ENCODE data around the gene TMEM140.
A peak's percentile ranks its signal among the peaks of the same experiment; 100 is the strongest.
"Not testable (repeated sequence)": the region's sequence is repeated elsewhere in the genome, so short reads cannot be mapped to it uniquely, and the experiment has no call there.

Gene TMEM140

DNA sequence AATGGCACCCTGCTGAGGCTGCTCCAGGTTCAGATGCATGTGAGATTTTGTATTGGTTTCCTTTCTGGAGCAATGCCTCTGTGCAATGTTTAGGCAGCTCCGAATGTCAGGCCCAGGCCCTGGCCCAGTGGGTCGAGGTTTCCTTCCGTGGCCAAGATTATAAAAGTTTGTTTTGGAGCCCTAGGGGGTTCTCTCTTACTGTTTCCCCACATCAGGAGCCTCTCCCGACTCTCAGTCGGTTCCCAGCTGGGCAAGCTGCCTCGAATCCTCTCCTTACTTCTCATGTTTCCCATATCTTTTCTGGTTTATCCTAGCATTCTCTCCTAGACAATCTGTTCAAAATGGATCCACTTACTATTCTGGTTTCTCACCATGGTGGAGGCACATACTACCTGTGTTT is 11.0 kb downstream of the TMEM140 start:
- no peak for DNase-seq (ENCODE audit: low read depth in 2 of 2)

DNA sequence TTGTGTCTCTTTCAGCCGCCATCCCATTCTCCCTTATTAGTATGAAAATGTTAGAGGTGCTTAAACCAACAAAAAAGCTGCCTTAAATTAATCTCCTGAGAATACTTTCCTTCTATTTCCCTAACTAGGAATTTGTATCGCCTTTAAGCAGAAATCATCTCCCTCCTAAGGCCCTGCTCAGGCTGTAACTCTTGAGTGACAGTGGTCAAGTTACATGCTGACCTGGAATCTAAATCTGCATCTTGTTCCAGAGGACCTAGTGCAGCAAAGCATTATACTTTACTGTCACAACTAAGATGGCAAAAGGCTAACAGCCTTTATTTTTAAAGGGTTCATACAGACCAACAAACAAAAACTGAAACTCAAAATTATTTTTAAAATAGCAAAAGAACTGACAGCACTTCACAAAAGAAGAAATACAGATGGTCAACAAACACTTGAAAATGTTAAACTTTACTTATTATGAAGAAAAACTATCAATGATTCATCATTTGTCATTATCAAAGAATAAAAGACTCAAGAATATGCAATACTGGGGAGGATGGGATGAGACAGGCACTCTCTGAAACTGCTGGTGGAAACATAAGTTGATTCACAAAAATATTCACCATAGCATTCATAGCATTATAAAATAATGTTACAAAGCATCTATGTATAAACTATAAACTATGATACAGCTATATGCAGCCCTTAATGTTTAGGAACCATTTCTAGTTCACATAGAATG is 11.7 kb downstream of the TMEM140 start:
- no peak for DNase-seq (ENCODE audit: low read depth in 2 of 2)

DNA sequence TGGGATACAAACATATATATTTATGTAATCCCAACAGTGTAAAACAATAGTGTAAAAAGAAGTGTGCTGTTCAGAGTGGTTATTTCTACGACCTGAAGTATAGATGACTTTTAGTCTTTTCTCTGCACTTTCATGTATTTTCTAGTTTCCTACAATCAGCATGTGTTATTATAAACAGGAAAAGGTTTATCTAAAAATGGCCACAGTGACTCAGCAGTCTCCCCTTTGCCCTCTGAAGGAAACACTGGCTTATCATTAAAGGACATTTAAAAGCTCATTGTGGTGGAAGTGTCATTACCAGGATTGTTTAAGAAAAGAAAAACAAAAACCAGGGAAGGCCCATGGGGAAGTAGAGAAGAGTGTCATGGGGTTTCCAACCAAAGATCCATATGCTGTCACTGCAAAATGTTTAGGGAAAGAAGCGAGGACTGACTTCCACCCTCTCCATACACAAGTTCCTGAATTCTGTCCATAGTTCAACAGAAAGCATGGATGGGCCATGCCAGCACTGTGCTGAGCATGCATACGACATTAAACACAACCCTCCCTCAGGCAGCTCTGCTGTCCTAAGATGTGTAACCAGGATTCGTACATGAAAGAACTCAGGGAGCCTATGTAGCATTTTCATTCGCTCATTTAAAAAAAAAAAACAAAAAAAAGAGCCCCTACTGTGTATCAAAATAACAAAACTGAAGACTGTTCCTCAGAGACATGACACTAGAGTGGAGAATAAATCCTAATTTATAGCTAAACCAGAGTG is 12.4 kb downstream of the TMEM140 start:
- DNase-seq (ENCODE audit: low read depth in 2 of 2): no peak

DNA sequence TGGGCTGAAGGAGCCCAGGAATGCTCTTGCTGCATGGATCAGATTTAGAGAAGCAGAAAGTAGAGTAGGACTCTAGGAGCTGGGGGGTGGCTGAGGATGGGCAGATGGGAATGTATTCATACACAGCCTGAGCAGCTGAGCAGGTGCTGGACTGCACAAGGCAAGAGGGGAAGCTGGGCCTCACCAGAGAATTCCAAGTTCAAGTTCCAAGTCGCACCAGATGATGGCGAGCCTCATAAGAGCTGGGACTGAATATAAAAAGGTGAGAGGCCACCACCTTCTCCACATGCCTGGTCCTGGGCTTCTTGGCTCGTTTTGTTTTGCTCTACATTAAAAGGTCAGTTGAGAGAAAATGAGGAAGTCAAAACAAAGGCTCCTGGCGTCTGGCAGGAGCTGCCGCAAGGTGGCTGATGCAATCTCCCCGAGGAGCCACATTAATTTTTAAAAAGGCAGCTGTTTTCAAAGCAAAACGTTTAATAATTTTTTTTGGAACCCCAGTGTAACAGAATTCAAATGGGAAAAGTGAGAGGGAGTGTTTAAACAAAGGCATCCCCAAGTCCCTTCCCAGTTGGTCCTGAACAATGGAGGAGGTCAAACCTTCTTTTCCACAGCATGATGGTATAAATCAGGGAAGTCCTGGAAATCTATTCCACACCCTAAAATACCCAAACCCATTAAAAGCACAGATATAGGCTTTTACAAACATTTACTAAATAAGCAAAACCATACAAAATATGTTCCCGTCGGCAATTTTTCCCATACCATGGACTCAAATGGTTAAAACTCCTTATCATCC is 13.2 kb downstream of the TMEM140 start:
- no peak for DNase-seq (ENCODE audit: low read depth in 2 of 2)

DNA sequence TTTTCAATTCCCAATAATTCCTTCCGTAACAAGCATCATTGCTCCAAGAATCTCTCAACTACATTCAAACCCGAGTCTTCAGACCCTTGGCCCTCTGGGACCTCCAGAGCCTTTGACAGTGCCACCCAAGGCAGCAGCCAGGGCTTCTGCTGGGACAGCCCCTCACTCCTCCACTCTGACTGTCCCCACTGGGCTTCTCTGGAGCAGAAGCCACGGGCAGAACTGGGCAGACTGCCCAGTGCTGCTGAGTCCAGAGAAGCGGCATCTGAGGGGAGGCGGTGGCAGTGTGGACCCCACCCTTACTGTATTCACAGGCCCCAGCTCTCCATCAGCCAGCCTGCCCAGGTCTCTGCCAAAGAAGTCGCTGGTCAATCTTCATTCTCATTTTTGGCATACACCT is 13.8 kb downstream of the TMEM140 start:
- no peak for DNase-seq (ENCODE audit: low read depth in 2 of 2)

DNA sequence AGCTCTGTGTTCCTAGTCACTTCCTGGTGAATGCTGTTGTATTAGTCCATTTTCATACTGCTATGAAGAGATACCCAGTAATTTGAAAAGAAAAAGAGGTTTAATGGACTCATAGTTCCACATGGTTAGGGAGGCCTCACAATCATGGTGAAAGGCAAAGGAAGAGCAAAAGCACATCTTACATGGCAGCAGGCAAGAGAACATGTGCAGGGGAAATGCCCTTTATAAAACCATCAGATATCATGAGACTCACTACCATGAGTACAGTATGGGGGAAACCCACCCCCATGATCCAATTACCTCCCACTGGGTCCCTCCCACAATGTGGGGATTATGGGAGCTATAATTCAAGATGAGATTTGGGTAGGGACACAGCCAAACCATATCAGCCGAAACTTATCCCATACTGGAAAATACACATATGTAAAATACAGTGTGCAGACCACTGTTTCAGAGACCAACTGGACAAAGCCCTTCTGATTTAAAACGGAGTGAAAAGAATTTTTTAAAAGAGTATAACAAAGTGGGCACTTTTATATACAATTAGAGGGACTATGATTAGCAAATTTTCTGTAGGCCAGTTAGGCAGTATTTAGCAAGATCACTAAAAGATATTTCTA is 14.6 kb downstream of the TMEM140 start:
- no peak for DNase-seq (ENCODE audit: low read depth in 2 of 2)

DNA sequence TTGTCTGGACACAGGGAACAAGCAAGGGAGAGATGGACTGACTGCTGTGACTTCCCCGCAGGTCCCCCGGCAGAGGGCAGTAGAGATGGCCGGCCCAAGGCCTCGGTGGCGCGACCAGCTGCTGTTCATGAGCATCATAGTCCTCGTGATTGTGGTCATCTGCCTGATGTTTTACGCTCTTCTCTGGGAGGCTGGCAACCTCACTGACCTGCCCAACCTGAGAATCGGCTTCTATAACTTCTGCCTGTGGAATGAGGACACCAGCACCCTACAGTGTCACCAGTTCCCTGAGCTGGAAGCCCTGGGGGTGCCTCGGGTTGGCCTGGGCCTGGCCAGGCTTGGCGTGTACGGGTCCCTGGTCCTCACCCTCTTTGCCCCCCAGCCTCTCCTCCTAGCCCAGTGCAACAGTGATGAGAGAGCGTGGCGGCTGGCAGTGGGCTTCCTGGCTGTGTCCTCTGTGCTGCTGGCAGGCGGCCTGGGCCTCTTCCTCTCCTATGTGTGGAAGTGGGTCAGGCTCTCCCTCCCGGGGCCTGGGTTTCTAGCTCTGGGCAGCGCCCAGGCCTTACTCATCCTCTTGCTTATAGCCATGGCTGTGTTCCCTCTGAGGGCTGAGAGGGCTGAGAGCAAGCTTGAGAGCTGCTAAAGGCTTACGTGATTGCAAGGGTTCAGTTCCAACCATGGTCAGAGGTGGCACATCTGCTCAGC is 16.6 kb downstream of the TMEM140 start:
- DNase-seq (ENCODE audit: low read depth in 2 of 2): no peak

DNA sequence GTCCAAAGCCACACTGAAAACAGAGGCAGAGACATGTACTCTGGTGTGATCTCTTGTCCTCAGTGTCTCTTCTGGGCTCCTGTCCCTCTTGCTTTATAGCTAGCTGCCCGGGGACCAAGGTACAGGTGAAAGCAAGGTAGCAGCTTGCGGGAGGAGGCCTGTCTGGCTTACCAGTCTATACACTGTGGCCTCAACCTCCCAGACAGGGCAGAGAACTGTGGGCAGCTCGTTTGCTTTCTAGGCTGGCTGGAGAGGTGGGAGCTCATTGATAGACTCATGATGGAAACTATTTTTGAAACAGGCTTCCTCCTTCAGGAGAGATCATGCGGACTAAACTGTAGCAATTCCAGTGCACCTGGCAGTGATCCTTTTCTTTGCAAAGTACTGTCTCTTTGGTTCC is 18.0 kb downstream of the TMEM140 start:
- no peak for DNase-seq (ENCODE audit: low read depth in 2 of 2)

DNA sequence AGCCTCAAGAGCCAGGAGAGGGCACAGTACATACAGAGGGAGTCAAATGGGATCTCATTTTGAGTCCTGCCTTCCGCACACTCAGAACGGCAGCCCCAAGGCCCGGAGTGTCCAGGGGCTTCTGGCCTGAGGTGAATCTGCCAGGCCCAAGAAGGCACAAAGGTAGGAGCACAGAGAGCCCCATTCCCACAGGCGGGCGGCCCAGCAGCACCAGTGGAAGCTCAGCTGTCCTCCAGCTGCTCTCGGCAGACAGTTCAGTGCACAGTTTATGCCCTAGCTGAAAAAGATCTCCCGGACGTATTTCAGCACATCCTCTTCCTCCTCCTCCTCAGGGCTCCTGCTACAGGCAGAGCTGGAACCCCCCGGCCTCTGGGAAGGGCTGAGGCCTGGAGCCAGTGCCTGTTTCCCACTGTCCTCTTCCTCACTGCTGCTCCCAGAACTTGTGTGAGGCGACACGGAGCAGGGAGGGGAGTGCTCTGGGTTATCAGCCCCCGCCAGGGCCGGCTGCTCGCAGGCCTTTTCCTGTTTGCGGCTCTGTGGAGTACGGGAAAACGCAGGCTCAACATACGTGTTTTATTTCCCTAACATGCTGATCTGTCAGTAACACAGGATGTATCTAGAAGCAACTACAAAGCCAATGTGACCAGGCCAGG is 18.6 kb downstream of the TMEM140 start:
- no peak for DNase-seq (ENCODE audit: low read depth in 2 of 2)

DNA sequence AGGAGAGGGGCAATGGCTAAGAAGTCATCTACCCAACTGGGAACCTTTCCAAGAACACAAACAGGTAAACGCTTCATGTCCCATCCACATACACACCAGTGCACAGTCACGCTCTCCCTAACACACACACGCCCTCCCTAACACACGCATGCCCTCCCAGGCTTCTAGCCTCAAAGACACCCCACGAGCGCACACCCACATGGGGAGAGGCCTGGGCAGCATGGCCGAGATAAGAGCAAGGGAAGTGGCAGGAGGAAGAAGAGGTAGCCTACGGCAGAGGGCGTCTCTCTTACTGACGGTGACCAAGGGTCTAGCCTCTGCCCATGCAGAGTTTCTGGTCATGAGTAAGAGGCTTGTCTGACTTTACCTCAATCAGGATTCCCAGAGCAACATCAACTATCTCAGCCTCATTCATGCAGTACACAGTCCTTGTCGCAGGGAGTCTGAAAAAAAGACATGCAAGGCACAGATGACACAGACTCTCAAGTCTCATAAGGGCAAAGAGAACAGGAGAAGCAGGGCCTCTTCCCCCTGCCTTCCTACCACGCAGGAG is 19.6 kb downstream of the TMEM140 start:
- no peak for DNase-seq (ENCODE audit: low read depth in 2 of 2)

DNA sequence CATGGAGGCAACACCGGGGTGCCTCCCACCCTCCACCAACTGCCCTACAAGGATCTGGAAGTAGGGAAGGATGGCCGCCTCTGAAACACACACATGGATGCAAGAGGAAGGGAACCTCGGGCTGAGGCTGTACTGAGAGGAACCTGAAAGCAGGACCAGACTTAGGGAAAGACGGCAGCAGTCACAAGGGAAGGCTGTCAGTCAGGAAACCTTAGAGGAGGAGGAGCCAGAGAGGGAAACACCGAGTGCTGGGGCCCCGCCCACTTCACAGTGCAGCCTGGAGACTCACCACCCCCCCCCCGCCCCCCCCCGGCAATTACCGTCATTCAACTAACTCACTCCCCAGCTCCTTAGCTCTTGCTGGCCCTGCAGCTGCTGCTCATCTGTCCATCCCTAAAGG is 20.1 kb downstream of the TMEM140 start:
- no peak for DNase-seq (ENCODE audit: low read depth in 2 of 2)

DNA sequence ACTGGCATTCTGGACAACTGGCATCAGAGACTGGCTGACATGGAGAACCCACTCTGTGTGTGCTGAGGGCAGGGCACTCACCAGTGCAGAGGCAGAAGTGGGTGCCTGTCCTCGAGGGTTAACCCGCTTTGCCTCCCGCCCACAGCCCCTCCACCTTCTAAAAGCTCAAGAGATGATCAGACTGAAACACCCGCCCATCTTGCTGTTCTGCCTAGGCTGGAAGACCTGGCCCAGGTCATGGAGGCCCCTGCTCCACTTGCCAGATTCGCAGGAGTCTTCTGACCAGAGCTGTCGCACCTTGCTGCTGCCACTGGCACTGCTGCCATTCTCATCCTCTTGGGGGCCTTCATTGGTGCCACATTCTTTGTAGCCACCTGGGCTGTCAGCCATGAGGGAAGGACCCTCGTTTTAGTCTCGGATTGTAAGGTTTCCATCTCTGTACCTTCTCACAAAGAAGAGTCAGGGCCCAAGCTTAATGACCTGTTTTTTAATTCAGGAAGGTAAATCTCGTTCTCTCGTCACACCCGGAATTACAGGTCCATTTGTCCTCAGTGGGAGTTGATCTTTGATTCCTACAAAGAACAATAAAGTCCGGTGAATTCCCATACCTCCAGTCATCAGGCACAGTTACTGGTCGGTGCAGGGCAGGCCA is 20.7 kb downstream of the TMEM140 start:
- no peak for DNase-seq (ENCODE audit: low read depth in 2 of 2)

DNA sequence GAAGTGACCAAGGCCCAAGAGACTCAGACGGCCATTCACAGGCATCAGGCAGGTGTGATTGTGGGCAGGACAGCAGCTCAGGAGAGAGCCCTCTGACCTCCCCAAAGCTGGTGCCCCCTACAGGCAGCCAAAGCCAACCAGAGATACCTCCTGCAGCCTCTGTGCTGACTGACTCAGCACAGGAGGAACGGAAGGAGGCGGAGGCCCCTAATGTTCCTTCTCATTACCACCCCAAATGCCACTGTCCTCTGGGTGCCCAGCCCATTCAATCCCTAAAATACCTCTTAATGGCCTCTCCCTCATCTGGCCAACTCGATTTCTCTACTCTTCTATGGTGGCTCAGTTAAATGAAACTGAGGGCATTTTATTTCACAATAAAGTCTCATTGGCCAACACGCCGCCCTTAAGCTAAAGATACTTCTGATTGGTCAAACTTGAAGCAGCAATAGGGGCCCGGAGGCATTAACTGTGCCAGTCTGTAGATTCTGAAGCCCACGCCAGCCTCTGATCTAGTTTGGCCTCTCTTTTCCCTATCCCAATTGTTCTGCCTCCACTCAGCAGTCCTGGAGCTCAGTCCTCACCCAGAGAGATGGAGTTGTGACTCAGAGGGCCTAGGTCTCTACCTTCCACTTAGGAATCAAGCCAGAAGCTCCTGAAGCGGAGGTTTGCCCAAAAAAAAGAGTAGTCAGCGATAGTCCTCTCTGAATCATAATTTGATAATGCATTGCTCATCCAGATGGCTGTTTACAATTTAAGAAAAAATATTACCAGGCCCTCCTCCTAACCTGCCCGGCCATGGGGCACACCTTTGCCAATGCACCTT is 21.5 kb downstream of the TMEM140 start:
- peak in 1 of 2 donors; percentile 34 for DNase-seq (ENCODE audit: low read depth in 2 of 2)

DNA sequence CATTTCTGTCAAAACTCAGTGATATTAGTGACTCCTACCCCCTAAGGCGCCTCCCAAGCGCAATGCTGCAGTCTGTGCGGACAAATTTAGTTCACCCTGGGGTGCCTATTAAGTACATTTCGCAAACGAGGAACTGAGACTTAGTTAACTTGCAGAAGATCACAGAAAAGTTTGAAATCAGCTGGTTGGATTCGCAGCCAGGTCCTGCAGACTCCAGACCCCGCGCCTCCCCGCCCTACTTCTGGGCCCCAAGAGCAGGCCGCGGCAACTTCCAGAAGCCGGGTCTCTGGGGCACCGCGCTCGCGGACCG is 22.0 kb downstream of the TMEM140 start:
- no peak for DNase-seq (ENCODE audit: low read depth in 2 of 2)

DNA sequence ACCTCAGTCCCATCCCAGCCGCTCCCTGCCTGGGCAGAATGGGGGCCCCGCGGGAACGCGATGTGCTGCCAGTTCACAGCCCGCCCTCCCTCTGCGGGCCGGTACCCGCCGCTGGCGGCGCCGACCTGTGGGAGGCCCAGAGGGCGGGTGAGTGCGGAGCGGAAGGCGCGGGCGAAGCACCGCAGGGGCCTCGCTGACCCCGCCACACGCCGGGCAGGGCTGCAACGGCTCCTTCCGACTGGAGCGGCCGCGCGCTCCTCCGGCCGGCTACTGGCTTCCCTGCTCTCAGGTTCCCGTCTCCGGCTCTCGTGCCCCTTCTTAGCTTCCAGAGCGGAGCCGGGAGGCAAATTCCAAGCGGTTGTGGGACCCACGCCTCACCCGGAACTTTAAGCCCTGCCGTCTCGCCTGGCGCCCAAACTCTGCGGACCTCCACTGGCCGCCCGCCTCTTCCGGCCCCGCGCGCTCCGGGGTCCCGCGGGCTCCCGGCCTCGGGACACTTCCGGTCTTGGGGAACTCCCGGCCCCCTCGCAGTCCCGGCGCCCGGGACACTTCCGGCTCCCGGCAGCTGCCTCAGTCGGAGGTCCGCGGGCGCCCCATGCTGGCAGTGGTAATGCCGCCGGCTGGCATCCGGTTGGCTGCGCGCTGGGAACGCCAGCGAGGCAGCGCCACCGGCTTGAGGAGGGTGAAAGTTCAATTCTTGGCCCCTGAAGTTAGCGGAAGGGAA is 22.6 kb downstream of the TMEM140 start, which contains the start of gene CYREN:
CYREN (minus strand) TSS at position 434 of the 724 bp plus-strand sequence. CDS start 1,785 bp downstream, outside the sequence.
- peak; percentile 80 to 81 for DNase-seq (ENCODE audit: low read depth in 2 of 2)

DNA sequence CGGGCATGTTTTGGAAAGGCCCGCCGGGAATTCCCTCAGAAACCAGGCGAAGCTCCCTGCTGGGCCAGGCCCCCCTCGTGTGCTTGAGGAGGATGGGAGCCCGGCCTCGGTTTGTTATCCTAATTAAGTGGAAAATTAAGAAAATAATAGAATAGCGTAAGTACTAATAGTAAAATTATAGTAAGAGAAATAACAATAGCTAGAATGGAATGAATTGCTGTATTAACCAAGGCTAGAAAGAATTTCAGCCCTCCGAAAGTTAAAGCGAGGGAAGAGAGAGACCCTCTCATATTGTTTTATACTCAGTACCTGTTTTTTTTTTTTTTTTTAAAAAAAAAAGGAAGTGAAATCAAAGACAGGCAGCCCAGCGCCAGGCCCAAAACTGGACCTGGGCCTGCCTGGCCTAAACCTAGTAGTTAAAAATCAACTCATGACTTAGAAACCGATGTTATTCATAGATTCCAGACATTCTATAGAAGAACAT is 23.2 kb downstream of the TMEM140 start:
- DNase-seq (ENCODE audit: low read depth in 2 of 2): not testable (repeated sequence)

DNA sequence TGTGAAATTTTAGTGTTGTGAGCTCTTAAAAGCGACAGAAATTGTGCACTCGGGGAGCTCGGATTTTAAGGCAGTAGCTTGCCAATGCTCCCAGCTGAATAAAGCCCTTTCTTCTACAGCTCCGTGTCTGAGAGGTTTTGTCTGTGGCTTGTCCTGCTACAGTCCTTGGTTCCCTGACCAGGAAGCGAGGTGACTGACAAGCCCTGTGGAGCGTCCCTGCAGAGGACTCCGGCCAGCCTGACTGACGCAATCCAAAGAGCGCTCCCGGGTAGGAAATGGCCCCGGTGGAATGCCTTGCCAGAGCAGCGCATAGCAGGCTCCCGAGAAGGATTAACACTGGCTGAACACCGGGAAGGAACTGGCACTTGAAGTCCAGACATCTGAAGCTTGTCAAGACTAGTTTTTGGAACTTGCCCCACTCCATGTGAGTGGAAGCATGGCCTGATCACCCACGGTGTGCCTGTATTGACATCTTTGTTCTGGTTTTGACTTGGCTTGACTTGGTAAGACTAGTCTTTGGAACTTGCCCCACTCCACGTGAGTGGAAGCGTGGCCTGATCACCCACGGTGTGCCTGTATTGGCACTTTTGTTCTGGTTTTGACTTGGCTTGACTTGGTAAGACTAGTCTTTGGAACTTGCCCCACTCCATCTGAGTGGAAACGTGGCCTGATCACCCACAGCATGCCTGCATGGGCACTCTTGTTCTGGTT is 23.9 kb downstream of the TMEM140 start:
- DNase-seq (ENCODE audit: low read depth in 2 of 2): not testable (repeated sequence)

DNA sequence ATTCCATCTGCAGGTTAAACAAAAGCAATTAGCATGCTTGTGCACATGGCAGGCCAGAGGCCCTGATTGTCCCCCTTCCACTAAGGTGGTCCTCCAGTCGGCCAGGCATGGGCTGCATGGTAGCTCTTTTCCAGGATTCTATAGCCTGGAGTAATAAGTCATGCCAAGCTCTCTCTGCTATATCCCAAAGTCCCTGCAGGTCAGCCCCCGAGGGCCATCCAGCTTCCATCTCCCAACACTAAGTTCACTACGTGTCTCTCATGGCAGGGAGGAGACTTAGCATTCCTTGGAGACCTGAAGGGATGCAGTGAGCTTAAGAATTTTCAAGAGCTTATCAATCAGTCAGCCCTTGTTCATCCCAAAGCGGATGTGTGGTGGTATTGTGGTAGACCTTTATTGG is 26.0 kb downstream of the TMEM140 start:
- not testable (repeated sequence) for DNase-seq (ENCODE audit: low read depth in 2 of 2)
